Adrenal gland (tissue), 5 donors: ENCODE measurements around the gene MYH6.

Source experiments
- POLR2A ChIP-seq, 2 donors: fragments of 450-650 bp; IDR thresholded peaks; one replicate each; pipeline ENCODE4 v1.6.1; 2017; ENCODE audit warnings: antibody characterized with exemption in 2 of 2, mild to moderate bottlenecking in 2 of 2, moderate library complexity in 1 of 2
- TF ChIP-seq, protein P1 (sequence below), 6 experiments: fragments of 450-650 bp in 4 of 6; fragments of 200-600 bp in 2 of 6; sonication (generic) in 1 of 6; IDR thresholded peaks; 1 replicate in 5 of 6; 2 replicates in 1 of 6; pipeline versions ENCODE4 v1.5.1 to v1.8.0; 2016 to 2021; ENCODE audit warnings: antibody characterized with exemption in 6 of 6, mild to moderate bottlenecking in 2 of 6, moderate library complexity in 1 of 6
- donor health status: DM: no; HTN: no; CAD: no.

GRCh38 chr14:23436327-23437132, 28.5 kb upstream of the MYH6 start:
- TF ChIP-seq, protein P1, sequence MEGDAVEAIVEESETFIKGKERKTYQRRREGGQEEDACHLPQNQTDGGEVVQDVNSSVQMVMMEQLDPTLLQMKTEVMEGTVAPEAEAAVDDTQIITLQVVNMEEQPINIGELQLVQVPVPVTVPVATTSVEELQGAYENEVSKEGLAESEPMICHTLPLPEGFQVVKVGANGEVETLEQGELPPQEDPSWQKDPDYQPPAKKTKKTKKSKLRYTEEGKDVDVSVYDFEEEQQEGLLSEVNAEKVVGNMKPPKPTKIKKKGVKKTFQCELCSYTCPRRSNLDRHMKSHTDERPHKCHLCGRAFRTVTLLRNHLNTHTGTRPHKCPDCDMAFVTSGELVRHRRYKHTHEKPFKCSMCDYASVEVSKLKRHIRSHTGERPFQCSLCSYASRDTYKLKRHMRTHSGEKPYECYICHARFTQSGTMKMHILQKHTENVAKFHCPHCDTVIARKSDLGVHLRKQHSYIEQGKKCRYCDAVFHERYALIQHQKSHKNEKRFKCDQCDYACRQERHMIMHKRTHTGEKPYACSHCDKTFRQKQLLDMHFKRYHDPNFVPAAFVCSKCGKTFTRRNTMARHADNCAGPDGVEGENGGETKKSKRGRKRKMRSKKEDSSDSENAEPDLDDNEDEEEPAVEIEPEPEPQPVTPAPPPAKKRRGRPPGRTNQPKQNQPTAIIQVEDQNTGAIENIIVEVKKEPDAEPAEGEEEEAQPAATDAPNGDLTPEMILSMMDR (IDR thresholded peaks at IDR 0.05), result no peak
- TF ChIP-seq POLR2A (IDR thresholded peaks at IDR 0.05), result no peak
